KMS-11 (cell line): ENCODE data around the gene SLC39A10.

Experiments used
- H2AFZ ChIP-seq: fragments of 200-600 bp; sonication (generic); 2 replicates; pipeline ENCODE4 v1.6.1; 2016; ENCODE audit warnings: antibody characterized with exemption, mixed run types, low read depth
- H3K27ac ChIP-seq: fragments of 200-600 bp; sonication (generic); 2 replicates; pipeline ENCODE4 v1.6.1; 2016; ENCODE audit warnings: mild to moderate bottlenecking, mixed run types
- H3K27me3 ChIP-seq: fragments of 200-600 bp; sonication (generic); 2 replicates; pipeline ENCODE4 v1.6.1; 2017; ENCODE audit warnings: mild to moderate bottlenecking, low read depth, mixed run types, moderate library complexity; ENCODE audit not compliant: insufficient read depth
- H3K36me3 ChIP-seq: fragments of 200-600 bp; sonication (generic); 2 replicates; pipeline ENCODE4 v1.6.1; 2017; ENCODE audit warnings: mild to moderate bottlenecking, mixed run types; ENCODE audit not compliant: insufficient read depth
- H3K4me1 ChIP-seq: fragments of 200-600 bp; sonication (generic); 2 replicates; pipeline ENCODE4 v1.6.1; 2016; ENCODE audit warnings: mild to moderate bottlenecking, low read depth, mixed run types; ENCODE audit not compliant: poor library complexity, severe bottlenecking
- H3K4me2 ChIP-seq: fragments of 200-600 bp; sonication (generic); 2 replicates; pipeline ENCODE4 v1.7.0; 2016; ENCODE audit warnings: mild to moderate bottlenecking, mixed run types
- H3K4me3 ChIP-seq: fragments of 200-600 bp; sonication (generic); IDR thresholded peaks from 2 replicates; pipeline ENCODE4 v1.6.1; 2017; ENCODE audit warnings: low read depth, low read length, mixed read lengths; ENCODE audit not compliant: insufficient read depth
- H3K79me2 ChIP-seq: fragments of 200-600 bp; sonication (generic); 2 replicates; pipeline ENCODE4 v1.6.1; 2016; ENCODE audit warnings: low read depth, mixed run types; ENCODE audit not compliant: insufficient read depth
- H3K9ac ChIP-seq: fragments of 200-600 bp; sonication (generic); 2 replicates; pipeline ENCODE4 v1.6.1; 2016; ENCODE audit warnings: mild to moderate bottlenecking, mixed run types
- H4K20me1 ChIP-seq: fragments of 200-600 bp; sonication (generic); 2 replicates; pipeline ENCODE4 v1.6.1; 2016; ENCODE audit warnings: mild to moderate bottlenecking, mixed run types; ENCODE audit not compliant: insufficient read depth
- TF ChIP-seq, protein P1 (sequence below): fragments of 200-600 bp; sonication (generic); conservative IDR thresholded peaks from 2 replicates; pipeline ENCODE4 v1.6.1; 2017; ENCODE audit warnings: low read depth, mild to moderate bottlenecking, antibody characterized with exemption, low read length, moderate library complexity, mixed read lengths

SLC39A10 gene

DNA sequence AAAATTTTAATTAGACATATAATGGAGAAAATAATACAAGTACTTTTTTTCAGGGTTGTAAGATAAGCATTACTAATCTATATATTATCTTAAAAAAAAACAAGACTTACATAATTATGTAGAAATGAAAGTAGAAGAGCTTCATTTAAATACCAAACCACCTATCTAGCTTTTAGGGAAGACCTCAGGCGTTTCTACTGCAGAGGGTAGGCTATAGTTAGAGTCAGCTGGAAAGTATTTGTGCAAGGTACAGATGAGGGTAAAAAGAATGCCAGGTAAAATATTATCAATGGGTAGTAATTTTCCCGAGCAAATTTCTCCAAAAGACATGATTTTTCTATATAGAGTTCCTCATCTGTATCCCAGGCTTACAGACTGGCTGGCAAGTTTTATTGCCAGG, 30.5 kb upstream of the SLC39A10 start:
- TF ChIP-seq, protein P1, sequence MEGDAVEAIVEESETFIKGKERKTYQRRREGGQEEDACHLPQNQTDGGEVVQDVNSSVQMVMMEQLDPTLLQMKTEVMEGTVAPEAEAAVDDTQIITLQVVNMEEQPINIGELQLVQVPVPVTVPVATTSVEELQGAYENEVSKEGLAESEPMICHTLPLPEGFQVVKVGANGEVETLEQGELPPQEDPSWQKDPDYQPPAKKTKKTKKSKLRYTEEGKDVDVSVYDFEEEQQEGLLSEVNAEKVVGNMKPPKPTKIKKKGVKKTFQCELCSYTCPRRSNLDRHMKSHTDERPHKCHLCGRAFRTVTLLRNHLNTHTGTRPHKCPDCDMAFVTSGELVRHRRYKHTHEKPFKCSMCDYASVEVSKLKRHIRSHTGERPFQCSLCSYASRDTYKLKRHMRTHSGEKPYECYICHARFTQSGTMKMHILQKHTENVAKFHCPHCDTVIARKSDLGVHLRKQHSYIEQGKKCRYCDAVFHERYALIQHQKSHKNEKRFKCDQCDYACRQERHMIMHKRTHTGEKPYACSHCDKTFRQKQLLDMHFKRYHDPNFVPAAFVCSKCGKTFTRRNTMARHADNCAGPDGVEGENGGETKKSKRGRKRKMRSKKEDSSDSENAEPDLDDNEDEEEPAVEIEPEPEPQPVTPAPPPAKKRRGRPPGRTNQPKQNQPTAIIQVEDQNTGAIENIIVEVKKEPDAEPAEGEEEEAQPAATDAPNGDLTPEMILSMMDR, result no peak
- H3K27ac ChIP-seq, result no peak overlapping the region
- H3K79me2 ChIP-seq, result no peaks in the 10 kb centered on the region
- no peaks in the 10 kb centered on the region for H3K36me3 ChIP-seq
- no peak overlapping the region for H2AFZ ChIP-seq
- H3K27me3 ChIP-seq, result no peaks in the 10 kb centered on the region
- H3K4me2 ChIP-seq, result no peak overlapping the region
- no peak overlapping the region for H3K4me3 ChIP-seq
- H3K9ac ChIP-seq, result no peak overlapping the region
- no peaks in the 10 kb centered on the region for H3K4me1 ChIP-seq
- no peaks in the 10 kb centered on the region for H4K20me1 ChIP-seq

DNA sequence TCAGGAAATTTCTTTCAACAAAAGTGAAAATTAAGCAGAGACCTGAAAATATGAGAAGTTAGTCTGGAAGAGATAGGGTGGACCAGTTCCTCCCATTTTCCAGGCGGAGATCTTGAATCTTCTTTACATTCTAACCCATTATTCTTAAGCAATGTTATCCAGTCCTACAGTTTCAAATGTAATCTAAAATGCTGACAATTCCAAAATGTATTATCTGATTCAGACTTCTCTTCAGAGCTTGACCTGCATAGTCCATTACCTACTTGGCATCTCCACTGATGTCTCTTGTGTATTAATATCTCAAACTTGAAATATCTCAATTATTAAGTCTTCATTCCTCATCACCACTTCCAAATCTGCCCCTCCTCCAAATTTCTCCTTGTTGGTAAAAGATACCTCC, 28.4 kb upstream of the SLC39A10 start:
- Histone ChIP-seq H4K20me1 (no peaks in the 10 kb centered on the region), H3K4me2 (no peak overlapping the region), H3K27ac (no peak overlapping the region), H3K9ac (no peak overlapping the region), H3K79me2 (no peaks in the 10 kb centered on the region), H3K36me3 (no peaks in the 10 kb centered on the region), H2AFZ (no peak overlapping the region), H3K4me3 (no peak overlapping the region), H3K27me3 (no peaks in the 10 kb centered on the region), H3K4me1 (no peaks in the 10 kb centered on the region)
- TF ChIP-seq, protein P1, result no peak

DNA sequence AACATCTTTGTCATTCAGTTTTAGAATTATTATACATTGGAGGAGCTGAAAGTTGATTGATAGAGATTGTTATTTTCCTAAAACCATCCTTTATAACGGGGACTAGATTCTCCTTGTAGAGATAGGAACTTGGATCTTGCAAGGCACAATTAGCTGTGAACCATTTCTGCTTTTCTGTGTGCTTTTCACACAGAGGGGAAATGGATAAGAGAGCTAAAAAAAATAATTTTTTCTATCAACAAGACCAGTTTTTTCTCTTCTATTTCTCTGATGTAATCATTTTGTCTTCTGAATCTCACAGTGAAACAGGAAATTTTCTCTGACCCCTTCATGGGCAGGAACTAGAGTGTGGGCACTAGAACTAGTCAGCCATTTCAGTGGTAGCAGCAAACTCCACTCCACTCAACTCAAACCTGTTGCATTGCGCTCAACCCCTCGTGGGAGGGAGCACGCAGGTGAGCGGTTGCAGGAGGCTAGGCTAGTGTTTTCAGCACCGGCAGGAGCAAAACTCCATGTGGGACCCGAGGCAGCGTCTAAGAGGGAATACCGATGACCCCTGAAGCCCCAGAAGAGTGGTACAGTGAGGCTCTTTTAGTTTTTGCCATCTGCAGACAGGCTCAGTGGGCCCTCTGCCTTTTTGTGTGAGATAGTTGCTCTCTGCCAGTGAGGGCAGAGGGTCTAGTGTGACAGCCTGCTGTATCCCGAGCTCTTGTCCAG, 24.0 kb upstream of the SLC39A10 start:
- H3K79me2 ChIP-seq, result no peaks in the 10 kb centered on the region
- no peak overlapping the region for H2AFZ ChIP-seq
- no peaks in the 10 kb centered on the region for H4K20me1 ChIP-seq
- H3K27me3 ChIP-seq, result no peaks in the 10 kb centered on the region
- no peaks in the 10 kb centered on the region for H3K4me1 ChIP-seq
- H3K27ac ChIP-seq, result no peak overlapping the region
- H3K4me3 ChIP-seq, result no peak overlapping the region
- H3K36me3 ChIP-seq, result no peaks in the 10 kb centered on the region
- H3K9ac ChIP-seq, result no peak overlapping the region
- TF ChIP-seq, protein P1, result no peak
- no peak overlapping the region for H3K4me2 ChIP-seq

DNA sequence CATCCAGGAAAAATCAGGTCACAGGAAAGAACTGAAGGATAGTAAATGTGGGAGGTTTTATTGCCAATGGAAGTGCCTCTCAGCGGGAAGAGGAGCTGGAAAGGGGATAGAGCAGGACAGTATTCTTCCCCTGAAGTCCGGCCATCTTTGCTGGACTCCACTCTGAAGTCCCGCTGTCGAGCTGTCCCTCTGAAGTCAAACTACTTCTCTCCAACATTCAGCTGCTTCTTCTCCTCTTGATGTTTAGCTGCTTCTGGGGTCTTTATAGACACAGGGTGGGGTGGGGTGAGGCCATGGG, 23.5 kb upstream of the SLC39A10 start:
- no peaks in the 10 kb centered on the region for H3K79me2 ChIP-seq
- no peak overlapping the region for H3K4me2 ChIP-seq
- no peaks in the 10 kb centered on the region for H4K20me1 ChIP-seq
- H3K27me3 ChIP-seq, result no peaks in the 10 kb centered on the region
- H3K9ac ChIP-seq, result no peak overlapping the region
- TF ChIP-seq, protein P1, result no peak
- H3K27ac ChIP-seq, result no peak overlapping the region
- H3K4me1 ChIP-seq, result no peaks in the 10 kb centered on the region
- no peak overlapping the region for H2AFZ ChIP-seq
- no peaks in the 10 kb centered on the region for H3K36me3 ChIP-seq
- H3K4me3 ChIP-seq, result no peak overlapping the region
